ENCODE measurements around the gene FAM170B.

Gene FAM170B

DNA sequence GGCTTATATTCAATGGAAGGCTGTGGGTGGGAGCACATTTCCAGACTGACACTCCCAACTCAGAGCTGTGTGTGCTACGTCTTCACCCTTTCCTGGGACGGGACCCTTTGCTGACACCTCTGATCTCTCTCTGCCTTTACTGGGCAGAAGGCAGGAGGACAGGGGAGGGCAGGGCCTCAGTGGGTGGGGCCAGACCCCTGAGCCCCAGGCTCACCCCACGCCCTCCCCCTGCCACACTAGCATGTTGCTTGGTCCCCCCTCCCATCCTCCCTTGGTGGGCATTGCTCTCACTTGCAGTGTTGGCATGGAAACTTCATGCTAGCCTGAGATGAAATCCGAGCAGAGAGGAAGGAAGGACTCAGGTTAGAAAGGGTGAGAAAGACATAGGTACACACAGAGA lies 36.0 kb upstream of the FAM170B start:
- no peak for DNase-seq (ENCODE audit: low spot score)

DNA sequence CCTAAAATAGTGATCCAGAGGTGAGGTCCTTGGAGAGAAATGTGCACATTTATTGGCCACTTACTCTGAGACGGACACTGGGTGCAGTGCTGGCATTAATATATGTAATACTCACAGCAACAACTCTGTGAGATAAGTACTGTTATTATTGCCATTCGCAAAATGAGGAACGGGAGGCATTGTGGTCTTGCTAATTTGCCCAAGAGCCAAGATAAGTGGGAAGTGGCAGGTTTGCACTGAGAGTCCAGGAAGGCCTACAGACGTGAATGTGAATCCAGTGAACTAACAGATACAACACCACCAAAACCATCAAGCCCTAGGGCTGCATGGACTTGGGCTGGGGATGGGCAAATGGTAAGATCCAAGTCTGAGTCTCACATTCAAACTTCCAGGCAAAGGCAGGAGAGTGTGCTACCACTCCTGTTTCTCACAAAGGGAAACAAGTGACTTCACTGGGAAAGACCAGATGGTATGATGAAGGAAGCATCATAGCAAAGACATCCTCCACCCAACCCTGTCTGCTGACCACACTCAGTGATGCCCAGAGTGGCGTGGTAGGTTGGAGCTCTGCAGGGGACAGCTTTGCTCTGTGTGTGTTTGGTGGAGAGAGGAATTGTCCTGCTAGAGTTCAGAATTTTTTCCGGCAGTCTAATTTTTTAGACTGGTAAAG lies 35.1 kb upstream of the FAM170B start:
- DNase-seq (ENCODE audit: low spot score): no peak

DNA sequence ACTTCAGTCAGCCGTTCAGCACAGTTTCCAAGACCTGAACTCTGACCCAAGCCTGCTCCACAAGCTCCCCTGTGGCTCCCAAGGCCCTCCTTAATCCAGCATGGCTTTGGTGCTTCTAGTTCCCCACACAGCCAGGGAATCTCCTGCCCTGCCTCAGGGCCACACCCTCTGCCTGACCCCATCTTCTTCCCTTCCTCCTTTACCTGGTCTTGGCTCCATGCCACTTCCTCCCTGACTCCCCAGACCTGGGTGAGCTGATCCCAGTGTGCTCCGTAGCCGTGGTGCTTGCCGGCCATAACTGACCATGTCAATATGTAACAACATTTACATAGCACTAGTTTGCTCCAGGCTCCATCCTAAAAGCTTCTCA lies 34.3 kb upstream of the FAM170B start:
- no peak for DNase-seq (ENCODE audit: low spot score)

DNA sequence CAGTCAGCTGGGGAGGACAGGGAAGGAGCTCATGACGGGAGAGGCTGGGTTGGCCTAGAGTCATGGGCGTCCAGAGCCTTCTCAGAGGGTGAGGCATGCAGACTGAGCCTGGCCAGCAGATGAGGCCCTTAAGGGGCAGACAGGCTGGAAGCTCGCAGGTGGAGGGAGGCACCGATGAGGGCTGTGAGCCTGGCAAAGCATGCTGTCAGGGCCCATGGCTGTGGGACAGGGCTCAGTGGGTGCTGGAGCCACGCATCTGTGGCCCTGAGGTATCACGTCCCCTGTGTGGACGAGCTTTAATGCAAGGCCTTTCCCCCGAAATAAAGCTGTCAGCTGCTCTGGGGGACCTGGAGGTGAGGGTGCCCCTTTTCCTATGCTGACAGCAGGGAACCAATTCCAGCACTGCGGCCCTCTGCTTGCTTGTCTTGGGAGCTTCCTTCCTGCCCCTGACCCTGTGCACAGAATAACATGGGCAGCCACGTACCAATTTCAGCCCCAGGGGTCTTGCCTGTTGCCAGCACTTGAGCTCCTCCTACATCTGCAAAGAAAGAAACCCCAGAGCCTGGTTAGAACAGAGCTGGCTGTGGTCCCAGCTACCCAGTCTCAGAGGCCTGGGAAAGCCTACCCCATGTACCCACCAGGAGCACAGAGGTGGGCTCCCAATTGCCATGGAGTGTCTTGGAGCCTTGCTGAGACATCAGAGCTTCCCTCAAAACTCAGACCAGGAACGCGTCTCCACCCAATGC lies 33.8 kb upstream of the FAM170B start:
- no peak for DNase-seq (ENCODE audit: low spot score)

DNA sequence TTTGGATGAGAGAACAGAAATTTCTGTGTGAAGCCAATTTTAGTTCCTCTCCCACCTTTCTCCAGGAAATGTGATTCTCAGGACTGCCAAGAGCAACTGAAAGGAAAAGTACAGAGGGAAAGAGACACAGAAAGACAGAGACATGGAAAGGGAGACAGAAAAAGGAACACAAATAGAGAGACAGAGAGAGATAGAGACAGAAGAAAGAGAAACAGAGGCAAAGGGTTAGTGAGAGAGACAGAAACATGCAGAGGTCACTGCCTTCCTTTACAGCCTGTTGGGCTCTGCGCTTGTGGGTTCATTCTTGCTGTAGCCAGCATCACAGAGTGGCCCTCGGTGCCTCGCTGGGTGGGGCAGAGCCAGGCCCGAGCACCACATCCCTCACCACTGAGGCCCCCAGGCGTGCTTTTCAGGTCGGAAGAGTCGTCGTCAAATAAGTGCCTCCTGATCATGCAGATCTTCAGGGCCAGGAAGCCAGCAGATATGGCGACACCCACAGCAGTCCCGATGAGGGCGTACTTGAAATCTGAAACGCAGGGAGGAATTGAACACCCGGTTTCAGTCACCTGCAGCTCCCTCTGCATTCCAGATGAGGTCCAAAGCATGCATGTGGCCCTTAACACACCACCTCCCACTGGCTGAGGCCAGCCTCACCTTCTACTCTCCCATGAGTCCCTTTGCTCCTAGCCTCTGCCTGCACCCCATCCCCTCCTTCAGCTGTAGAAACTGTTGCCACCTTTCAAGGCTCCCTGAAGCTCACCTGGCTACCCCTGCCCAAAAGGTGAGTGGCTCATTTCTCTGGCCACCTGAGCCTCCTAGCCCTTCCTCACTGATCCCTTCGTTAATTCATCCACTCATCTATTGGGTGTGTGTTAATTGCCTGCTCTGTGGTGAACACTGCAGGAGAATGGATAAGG lies 32.9 kb upstream of the FAM170B start:
- no peak for DNase-seq (ENCODE audit: low spot score)

DNA sequence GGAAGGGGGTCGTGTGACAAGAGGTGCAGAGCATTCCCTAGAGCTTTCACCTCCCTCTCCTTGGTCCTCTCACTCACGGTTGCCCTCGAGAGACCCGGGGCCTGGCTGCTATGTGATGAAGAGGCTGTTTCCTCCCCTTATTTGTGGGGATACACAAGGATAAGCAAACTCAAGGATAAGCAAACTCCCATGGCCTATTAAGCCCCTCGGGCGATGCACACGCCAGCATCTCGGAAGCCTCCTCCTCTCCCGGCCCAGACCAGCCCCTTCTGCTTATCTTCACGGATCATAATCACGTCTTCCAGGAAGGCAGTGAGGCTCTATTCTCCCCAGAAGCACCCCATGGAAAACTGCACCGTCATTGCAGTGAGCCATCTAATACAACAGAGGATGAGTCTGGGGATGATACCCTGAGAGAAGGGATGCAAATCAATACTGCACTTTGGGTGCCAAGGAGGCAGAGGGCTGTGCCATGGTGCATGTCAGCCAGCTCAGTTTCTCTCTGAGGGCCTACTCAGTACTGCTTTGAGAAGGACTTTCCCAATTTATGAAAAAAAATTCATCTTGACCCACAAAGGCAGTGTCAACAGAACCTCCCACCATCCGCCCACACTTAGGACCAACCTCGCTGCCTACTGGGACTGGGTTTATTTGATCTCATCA lies 32.1 kb upstream of the FAM170B start:
- no peak for DNase-seq (ENCODE audit: low spot score)

DNA sequence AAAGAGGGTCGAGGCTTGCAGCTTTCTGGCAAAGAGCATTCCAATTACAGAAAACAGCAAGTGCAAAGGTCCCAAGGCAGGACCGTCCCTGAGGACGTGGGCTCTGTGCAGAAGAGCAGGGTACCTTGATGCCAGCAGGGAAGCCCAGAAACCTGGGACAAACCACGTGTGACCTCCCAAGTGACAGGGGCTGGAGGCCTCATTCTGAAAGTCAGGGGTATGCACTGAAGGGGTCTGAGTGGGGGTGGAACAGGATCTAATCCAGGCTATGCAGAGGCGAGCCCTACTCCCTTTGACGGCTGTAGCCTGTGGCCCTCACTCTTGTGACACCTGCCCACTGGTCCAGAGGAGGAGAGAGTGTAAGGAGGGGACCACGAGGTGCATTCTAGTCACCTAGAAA lies 31.4 kb upstream of the FAM170B start:
- no peak for DNase-seq (ENCODE audit: low spot score)

DNA sequence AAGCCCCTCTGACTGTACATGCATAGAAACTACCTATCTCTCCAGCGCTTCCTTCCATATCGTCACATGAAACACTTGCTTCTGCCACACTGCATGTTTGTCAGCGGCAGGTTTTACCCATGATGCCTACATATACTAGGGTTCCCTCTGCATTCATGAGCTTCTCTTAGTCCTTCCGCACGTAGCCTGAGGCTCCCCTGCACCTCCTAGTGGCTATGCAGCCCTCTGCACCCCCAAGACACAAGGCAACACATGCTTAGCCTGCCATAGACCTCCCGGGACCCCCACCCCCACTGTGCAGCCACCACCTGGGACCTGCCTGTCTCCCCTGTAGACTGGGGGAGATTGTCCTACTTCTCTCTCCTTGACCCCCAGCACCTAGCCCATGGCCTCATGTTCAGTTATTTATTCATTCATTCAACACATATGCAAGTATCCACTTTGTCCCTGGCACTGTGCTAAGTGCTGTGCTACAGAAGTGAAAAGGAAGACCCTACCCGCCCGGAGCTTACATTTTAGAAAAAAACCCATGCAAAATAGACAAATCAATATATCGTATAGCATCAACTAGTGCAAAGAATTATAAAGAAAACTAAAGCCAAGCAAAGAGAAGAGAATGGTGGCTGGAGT lies 30.9 kb upstream of the FAM170B start:
- DNase-seq (ENCODE audit: low spot score): no peak

DNA sequence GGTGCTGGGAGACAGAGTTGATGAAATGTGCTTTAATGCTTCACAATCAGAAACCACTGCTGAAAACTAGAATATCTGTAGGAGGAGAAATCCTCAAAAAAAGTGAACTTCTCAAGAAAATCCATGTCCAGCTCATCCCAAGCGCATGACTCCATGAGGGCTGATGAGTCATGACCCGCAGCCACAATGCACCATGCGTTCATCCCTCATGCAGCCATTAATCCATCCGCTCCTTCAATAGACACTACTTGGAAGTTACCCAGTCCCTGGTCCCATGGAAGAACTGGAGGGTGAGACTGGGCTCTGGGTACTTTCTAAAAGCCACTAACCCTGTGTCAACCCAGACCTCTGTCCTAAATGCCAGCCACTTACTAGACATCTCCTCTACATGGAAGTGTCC lies 29.9 kb upstream of the FAM170B start:
- peak; percentile 26 for DNase-seq (ENCODE audit: low spot score)

DNA sequence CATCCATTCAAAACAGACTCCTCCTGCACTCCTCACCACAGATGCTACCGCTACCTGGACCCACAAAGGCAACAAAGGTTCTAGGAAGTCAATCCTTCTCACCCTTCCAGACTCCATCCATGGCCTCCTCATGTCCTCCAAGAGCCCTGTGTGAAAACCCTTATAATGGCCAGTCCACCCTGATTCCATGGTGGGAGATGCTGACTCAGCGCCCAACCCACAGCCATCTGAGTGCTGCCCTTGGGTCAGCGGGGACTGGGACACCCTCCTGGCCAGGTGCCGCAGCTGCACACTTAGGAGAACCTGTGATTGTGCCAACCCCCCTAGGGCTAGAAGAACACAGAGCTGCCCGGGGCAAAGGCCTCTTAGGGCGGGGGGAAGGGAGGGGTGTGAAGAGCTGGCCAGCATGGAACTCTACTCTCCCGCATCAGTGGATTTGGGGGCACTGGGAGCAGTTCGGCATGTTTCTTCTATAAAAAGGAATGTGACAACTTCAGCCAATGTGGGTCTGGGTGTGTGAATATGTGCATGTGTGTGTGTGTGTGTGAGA lies 29.0 kb upstream of the FAM170B start:
- DNase-seq (ENCODE audit: low spot score): no peak

DNA sequence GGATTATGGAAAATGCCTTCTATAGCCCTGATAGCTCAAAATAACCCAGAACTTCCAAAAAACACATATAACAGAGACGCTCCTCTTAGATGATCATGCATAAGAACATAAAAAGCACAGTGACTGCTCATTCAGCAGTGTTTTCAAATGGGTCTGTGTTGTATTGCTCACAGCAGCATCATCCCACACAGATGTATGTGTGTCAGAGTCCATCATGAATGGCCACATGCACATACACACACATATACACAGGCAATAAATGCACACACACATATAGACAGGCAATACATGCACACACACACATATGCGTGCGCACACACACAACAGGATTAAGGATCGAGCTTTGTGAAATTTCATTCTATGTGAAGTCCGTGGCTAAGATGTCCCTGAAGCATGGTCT lies 28.2 kb upstream of the FAM170B start:
- DNase-seq (ENCODE audit: low spot score): no peak

DNA sequence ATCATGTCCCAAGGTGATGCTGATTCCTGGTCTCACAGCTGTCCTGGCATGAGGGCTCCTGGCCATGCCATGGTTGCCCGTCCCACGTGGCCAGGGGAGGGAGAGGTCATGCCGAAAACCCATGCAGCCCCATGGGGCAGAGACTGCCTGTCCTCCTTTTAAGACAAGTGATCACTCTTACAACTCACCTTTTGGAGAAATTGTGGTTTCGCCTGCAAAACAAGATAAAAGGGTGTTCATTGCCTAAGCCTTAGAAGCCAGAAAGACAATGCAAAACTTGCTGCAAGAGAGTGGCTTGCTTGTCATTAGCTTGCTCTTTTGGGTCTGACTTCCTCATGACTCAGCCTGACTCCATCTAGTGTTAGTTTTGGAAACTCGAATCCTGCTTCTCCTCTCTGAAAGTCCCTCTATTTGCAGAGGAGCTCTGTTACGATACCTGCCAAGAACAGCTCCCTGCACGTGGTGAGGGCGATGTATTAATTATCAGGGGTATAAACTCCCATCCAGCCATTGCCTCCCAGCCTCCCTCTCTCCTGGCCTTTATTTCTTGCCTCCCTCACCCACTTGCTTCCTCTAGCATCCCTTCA lies 27.7 kb upstream of the FAM170B start:
- DNase-seq (ENCODE audit: low spot score): peak; percentile 56

DNA sequence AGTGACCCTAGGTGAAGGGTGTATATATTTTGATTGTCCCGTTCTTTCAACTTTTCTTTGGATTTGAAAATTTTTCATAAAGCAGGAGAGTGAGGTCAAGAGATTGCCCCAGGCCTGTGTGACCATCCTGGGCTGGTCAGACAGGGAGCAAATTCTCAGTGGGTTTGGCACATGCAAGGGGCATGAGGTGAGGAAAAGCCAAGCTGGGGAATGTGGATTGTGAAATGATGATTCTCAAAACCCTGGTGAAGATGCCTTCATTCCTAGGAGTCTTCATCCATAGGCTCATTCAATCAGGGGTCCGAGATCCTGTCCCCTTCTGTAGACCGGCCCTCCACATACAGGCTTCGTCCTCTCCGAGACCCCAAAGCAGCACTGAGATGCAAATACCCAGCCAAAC lies 27.0 kb upstream of the FAM170B start:
- DNase-seq (ENCODE audit: low spot score): no peak

DNA sequence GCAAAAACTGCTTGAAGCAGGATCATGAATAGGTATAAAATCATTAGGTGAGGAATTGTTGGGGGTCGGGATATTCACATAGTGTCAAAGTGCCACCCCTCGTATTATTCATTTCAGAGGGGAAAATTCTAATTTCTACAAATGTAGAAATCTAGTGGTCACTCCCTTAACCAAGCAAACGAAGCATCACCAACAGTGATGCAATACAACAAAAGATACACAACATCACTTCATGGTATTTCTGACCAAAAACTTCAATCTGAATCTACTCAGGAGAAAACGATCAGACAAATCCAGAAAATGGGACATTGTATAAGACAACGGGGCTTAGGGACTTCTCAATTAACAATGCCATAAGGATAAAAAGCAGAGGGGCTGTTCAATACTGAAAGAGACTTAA lies 26.3 kb upstream of the FAM170B start:
- DNase-seq (ENCODE audit: low spot score): no peak

DNA sequence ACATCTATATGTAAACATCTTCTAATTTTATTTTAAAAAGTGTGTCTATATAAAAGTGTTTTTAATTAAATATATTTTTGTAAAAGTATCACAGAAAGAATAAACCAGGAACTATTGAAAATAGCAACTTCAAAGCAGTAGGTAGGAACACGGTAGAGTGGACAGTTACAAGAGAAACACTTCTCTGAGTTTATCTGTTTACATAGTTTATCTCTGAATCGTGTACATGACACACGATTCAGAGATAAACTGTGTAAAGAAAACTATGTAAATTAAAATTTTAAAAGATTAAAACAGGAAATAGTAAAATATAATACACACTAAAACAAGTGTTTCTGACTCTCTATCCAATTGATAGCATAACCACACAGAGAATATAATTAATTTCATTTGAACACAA lies 25.1 kb upstream of the FAM170B start:
- DNase-seq (ENCODE audit: low spot score): no peak

DNA sequence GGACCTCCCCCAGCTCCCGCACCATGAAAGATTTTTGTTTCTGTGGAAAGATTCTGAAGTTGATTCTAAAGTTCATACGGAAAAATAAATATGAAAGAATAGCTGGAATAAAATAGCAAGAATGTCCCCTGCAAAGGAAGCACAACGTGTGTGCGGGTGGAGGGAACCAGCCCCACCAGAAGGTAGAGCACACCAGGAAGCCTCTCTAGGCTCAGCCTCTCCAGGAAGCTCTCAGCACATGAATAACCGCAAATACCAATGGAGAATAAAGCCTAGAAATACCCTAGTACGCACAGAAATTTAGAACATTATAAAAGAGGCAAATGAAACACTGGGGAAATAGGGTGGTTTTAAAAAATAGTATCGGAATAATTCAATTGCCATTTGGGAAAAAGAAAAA lies 24.6 kb upstream of the FAM170B start:
- DNase-seq (ENCODE audit: low spot score): no peak

DNA sequence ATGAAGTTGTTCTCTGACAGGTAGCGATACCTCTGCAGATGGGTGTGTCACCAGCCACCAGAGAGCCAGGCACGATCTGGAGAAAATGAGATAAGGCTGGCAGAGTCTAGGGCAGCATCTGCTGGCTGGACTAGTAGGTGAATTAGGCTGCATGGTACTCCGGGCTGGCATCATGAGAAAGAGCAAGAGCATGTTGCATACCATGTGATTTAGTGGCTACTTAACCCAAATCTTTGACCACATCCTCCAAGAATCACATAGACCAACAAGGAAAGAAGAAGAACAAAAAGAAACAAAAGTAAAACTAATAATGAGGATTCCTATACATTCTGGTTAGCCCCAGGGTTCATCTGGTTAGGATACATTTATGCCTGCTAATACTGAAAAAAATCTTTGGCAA lies 23.4 kb upstream of the FAM170B start:
- no peak for DNase-seq (ENCODE audit: low spot score)

DNA sequence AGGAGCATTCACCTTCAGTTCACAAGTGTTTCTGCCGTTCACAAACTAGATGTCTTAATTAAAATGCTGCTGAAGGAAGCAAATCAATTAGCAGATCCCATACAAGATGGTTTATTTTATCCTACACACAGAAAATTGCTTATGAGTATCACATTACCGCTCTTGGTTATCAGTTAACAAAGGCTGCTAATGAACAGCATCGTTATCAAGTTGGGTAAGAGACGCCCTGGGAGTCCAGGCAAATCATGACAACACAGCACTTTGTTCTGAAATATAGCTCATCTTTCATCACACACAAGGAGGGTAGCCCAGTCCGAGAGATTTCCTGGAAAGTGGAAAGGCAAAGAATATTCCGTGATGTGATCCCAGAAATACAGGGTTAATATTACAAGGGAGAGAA lies 20.8 kb upstream of the FAM170B start:
- DNase-seq (ENCODE audit: low spot score): no peak

DNA sequence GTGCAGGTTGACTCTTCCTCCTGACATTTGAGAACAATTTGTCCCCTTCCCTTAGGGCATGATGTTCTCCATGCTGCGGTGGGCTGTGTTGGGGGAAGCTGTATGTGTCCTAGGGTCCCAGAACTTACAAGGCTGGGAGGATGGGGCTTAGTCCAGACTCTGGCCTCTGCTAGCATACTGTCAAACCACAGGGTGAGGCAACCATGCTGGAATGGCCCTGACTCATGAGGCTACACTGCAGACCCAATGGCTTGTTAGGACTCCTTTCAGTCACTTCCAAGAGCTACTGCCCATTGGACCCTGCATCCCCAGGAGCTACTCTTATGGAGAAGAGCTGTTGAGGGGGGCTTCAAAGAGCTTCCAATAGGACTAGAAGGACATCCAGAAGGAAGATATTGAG lies 20.1 kb upstream of the FAM170B start:
- no peak for DNase-seq (ENCODE audit: low spot score)

DNA sequence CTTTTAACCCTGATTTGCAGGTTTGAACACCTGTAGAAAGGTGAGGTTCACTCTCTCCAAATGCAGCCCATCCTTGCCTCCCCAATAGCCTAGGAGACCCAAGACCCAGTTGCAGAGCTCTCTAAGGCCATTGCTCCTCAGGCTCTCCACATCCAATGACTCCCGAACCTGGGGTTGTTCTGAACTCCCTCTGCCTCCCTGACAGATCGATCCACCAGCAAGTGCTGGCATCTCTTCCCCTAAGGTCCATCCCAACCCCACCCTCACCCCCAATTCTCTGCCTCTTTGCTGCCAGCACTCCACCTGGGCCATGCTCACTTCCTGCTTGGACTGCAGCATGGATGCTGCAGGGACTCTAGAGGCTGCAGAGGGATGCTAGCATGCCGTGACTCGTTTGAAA lies 19.3 kb upstream of the FAM170B start:
- no peak for DNase-seq (ENCODE audit: low spot score)

DNA sequence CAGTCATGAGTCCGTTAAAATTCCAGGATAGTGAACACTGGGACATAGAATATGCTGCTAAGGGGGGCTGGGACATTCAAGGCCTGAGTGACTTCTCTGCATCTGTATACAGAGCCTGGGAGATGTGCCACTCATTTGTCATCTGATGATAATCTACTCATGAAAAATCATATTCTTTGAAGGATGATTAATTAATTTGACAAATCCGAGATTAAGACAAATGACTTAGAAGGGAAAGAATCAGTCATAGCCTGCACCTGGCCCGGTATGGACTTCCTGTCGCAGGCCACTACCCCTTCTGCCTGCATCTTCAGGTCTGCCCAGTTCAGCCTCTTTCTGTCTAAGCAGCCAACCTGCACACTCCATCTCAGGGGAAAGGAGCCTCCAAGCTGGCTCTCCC lies 18.8 kb upstream of the FAM170B start:
- DNase-seq (ENCODE audit: low spot score): peak; percentile 11

All from RKO (cell line).